ENCODE data around the gene C1orf185.

GRCh38 chr1:51070640-51071039 is 31.4 kb upstream of the C1orf185 start:
- TF ChIP-seq SPI1 (IDR thresholded peaks at IDR 0.05; ENCODE audit: borderline replicate concordance, low read depth) = no peak
- no peak for TF ChIP-seq CTCF (IDR thresholded peaks at IDR 0.05; ENCODE audit: insufficient read depth, low read length)
- no peak for TF ChIP-seq POLR2AphosphoS5 (IDR thresholded peaks at IDR 0.05; ENCODE audit: low read depth)
- no peak for TF ChIP-seq GABPA (IDR thresholded peaks at IDR 0.05; ENCODE audit: low read depth)
- no peak for TF ChIP-seq REST (IDR thresholded peaks at IDR 0.05; ENCODE audit: insufficient replicate concordance, low read depth)

All from HL-60 (cell line).